Endometrial microvascular endothelial cells (primary cell): ENCODE results near the gene RAB21. TPM values are rescaled to one million over a fixed set of nuclear protein-coding genes. Genes with fewer than 3 reads are reported as not detected.

Source experiments
- total RNA-seq: library from RNA; depleted of rRNA; stranded (reverse); fragments of >200 nt; gene quantifications from one replicate; pipeline ENCODE4 v1.2.3, GENCODE V29; 2015; ENCODE audit errors: inconsistent ontology term

RAB21 gene
- total RNA-seq, 1 donor from 2014 or later: 19.5 TPM

Other genes with a start within 250 kb of the RAB21 start
- 21.7 TPM for gene ZFC3H1, start 91.0 kb upstream of the RAB21 start, total RNA-seq
- gene THAP2, start 90.6 kb upstream of the RAB21 start, total RNA-seq: 3.0 TPM
- 39.1 TPM for gene TMEM19, start 68.8 kb upstream of the RAB21 start, total RNA-seq
- 17.8 TPM for gene TBC1D15, start 84.9 kb downstream of the RAB21 start, total RNA-seq
- gene TPH2, start 184.0 kb downstream of the RAB21 start, total RNA-seq: not detected